ENCODE results near the gene ANKRD11. TPM values are rescaled to one million over a fixed set of nuclear protein-coding genes. Genes with fewer than 3 reads are reported as not detected.
"Not testable (repeated sequence)": the region's sequence is repeated elsewhere in the genome, so short reads cannot be mapped to it uniquely, and the experiment has no call there.

Gene ANKRD11
- total RNA-seq, 1 donor from 2014 or later = 178 TPM

GRCh38 chr16:89426736-89427530, 63.4 kb downstream of the ANKRD11 start:
- TF ChIP-seq CTCF (IDR thresholded peaks at IDR 0.05; ENCODE audit: unreplicated experiment) = no peak
- Mint-ChIP-seq H3K36me3 (ENCODE audit: insufficient read depth) (peaks cover 3% of the 10 kb centered on the region), H3K4me3 (ENCODE audit: low read depth) (no peak overlapping the region), H3K27ac (no peak overlapping the region), H3K9me3 (ENCODE audit: low read depth) (no peaks in the 10 kb centered on the region), H3K4me1 (ENCODE audit: low read depth) (peaks cover 35% of the 10 kb centered on the region), H3K27me3 (no peaks in the 10 kb centered on the region)
- no peak for DNase-seq (ENCODE audit: low spot score, unreplicated experiment)

GRCh38 chr16:89425523-89425922, 64.8 kb downstream of the ANKRD11 start:
- Mint-ChIP-seq H3K27ac (peak overlapping the region; percentile 90), H3K36me3 (ENCODE audit: insufficient read depth) (peaks cover 3% of the 10 kb centered on the region), H3K27me3 (no peaks in the 10 kb centered on the region), H3K4me3 (ENCODE audit: low read depth) (no peak overlapping the region), H3K9me3 (ENCODE audit: low read depth) (no peaks in the 10 kb centered on the region), H3K4me1 (ENCODE audit: low read depth) (peaks cover 35% of the 10 kb centered on the region)
- DNase-seq (ENCODE audit: low spot score, unreplicated experiment) = no peak
- no peak for TF ChIP-seq CTCF (IDR thresholded peaks at IDR 0.05; ENCODE audit: unreplicated experiment)

- no peaks in the 10 kb centered on the region for H3K9me3 Mint-ChIP-seq (ENCODE audit: low read depth)
- H3K27me3 Mint-ChIP-seq = no peaks in the 10 kb centered on the region
- H3K27ac Mint-ChIP-seq = peak overlapping the region; percentile 89
- peaks cover 3% of the 10 kb centered on the region for H3K36me3 Mint-ChIP-seq (ENCODE audit: insufficient read depth)
- no peak for TF ChIP-seq CTCF (IDR thresholded peaks at IDR 0.05; ENCODE audit: unreplicated experiment)
- no peak for DNase-seq (ENCODE audit: low spot score, unreplicated experiment)
- H3K4me1 Mint-ChIP-seq (ENCODE audit: low read depth) = peaks cover 35% of the 10 kb centered on the region
- H3K4me3 Mint-ChIP-seq (ENCODE audit: low read depth) = no peak overlapping the region
Measured at GRCh38 chr16:89423681-89424260, 66.6 kb downstream of the ANKRD11 start.

- DNase-seq (ENCODE audit: low spot score, unreplicated experiment) = no peak
- peaks cover 3% of the 10 kb centered on the region for H3K36me3 Mint-ChIP-seq (ENCODE audit: insufficient read depth)
- H3K27me3 Mint-ChIP-seq = no peaks in the 10 kb centered on the region
- H3K4me1 Mint-ChIP-seq (ENCODE audit: low read depth) = peaks cover 38% of the 10 kb centered on the region
- no peak overlapping the region for H3K4me3 Mint-ChIP-seq (ENCODE audit: low read depth)
- H3K27ac Mint-ChIP-seq = peak overlapping the region; percentile 89
- TF ChIP-seq CTCF (IDR thresholded peaks at IDR 0.05; ENCODE audit: unreplicated experiment) = no peak
- no peaks in the 10 kb centered on the region for H3K9me3 Mint-ChIP-seq (ENCODE audit: low read depth)
Measured at GRCh38 chr16:89422905-89423630, 67.3 kb downstream of the ANKRD11 start.

- DNase-seq (ENCODE audit: low spot score, unreplicated experiment) = no peak
- peaks cover 3% of the 10 kb centered on the region for H3K36me3 Mint-ChIP-seq (ENCODE audit: insufficient read depth)
- H3K27me3 Mint-ChIP-seq = no peaks in the 10 kb centered on the region
- H3K27ac Mint-ChIP-seq = peak overlapping the region; percentile 89
- H3K4me1 Mint-ChIP-seq (ENCODE audit: low read depth) = peaks cover 41% of the 10 kb centered on the region
- H3K4me3 Mint-ChIP-seq (ENCODE audit: low read depth) = no peak overlapping the region
- no peak for TF ChIP-seq CTCF (IDR thresholded peaks at IDR 0.05; ENCODE audit: unreplicated experiment)
- H3K9me3 Mint-ChIP-seq (ENCODE audit: low read depth) = no peaks in the 10 kb centered on the region
Measured at GRCh38 chr16:89422527-89422904, 67.8 kb downstream of the ANKRD11 start.

GRCh38 chr16:89421300-89421699, 69.1 kb downstream of the ANKRD11 start:
- not testable (repeated sequence) for H3K4me3 Mint-ChIP-seq (ENCODE audit: low read depth); H3K36me3 Mint-ChIP-seq (ENCODE audit: insufficient read depth); DNase-seq (ENCODE audit: low spot score, unreplicated experiment); H3K9me3 Mint-ChIP-seq (ENCODE audit: low read depth); H3K27me3 Mint-ChIP-seq; H3K27ac Mint-ChIP-seq
- peaks cover 44% of the 10 kb centered on the region for H3K4me1 Mint-ChIP-seq (ENCODE audit: low read depth)

All from progenitor cell of endocrine pancreas (in vitro differentiated cells).